Mammary epithelial cell (primary cell): Measurements from ENCODE around the gene TTLL11.

Source experiments
- EZH2 ChIP-seq: IDR thresholded peaks from 2 replicates; pipeline ENCODE4 v1.6.1; 2012; ENCODE audit warnings: low read length, inconsistent platforms, borderline replicate concordance
- TF ChIP-seq, protein P1 (sequence below), 2 donors: IDR thresholded peaks in 1 of 2; conservative IDR thresholded peaks in 1 of 2; 2 replicates each; pipeline ENCODE4 v1.5.1; 2011 to 2012; ENCODE audit warnings: inconsistent platforms in 2 of 2, low read length in 2 of 2, mild to moderate bottlenecking in 2 of 2, control low read depth in 1 of 2, low read depth in 1 of 2; ENCODE audit not compliant: insufficient read depth in 1 of 2; ENCODE audit errors: extremely low read depth in 1 of 2

DNA sequence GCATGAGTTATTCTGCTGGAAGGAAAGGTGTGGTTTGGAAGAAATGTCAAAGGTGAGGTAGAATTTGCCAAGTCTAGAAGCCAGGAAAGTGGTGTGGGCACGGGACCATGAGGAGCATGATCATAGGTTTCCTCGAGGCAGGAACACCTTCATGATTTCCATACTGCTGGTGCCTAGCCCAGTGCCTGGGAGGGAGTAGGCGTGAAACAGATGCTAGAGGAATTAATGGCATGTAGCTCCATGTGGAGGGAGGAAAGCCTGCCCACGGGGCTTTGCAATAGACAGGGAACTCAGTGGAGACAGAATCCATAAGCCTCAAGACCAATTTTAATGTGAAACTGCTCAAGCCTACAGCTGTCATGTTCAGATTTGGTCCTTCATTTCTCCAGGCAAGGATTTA is 35.1 kb downstream of the TTLL11 start:
- TF ChIP-seq, protein P1, sequence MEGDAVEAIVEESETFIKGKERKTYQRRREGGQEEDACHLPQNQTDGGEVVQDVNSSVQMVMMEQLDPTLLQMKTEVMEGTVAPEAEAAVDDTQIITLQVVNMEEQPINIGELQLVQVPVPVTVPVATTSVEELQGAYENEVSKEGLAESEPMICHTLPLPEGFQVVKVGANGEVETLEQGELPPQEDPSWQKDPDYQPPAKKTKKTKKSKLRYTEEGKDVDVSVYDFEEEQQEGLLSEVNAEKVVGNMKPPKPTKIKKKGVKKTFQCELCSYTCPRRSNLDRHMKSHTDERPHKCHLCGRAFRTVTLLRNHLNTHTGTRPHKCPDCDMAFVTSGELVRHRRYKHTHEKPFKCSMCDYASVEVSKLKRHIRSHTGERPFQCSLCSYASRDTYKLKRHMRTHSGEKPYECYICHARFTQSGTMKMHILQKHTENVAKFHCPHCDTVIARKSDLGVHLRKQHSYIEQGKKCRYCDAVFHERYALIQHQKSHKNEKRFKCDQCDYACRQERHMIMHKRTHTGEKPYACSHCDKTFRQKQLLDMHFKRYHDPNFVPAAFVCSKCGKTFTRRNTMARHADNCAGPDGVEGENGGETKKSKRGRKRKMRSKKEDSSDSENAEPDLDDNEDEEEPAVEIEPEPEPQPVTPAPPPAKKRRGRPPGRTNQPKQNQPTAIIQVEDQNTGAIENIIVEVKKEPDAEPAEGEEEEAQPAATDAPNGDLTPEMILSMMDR (conservative IDR thresholded peaks at IDR 0.05 in 1 of 2, IDR thresholded peaks at IDR 0.05 in 1 of 2; ENCODE audit: extremely low read depth in 1 of 2, insufficient read depth in 1 of 2, low read depth in 1 of 2, low read length in 2 of 2): no peak
- TF ChIP-seq EZH2: no peak
